NCI-H1930 (cell line): ENCODE measurements around the gene FERMT2.
A peak's percentile ranks its signal among the peaks of the same experiment; 100 is the strongest.

Experiments
- DNase-seq, 2 experiments: peaks; one replicate each; lab custom pipeline; 2025; lab: John Stamatoyannopoulos, UW

Gene FERMT2, protein sequence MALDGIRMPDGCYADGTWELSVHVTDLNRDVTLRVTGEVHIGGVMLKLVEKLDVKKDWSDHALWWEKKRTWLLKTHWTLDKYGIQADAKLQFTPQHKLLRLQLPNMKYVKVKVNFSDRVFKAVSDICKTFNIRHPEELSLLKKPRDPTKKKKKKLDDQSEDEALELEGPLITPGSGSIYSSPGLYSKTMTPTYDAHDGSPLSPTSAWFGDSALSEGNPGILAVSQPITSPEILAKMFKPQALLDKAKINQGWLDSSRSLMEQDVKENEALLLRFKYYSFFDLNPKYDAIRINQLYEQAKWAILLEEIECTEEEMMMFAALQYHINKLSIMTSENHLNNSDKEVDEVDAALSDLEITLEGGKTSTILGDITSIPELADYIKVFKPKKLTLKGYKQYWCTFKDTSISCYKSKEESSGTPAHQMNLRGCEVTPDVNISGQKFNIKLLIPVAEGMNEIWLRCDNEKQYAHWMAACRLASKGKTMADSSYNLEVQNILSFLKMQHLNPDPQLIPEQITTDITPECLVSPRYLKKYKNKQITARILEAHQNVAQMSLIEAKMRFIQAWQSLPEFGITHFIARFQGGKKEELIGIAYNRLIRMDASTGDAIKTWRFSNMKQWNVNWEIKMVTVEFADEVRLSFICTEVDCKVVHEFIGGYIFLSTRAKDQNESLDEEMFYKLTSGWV

GRCh38 chr14:52950898-52951680 is at the start of gene FERMT2:
TSS of gene FERMT2 (minus strand) at chr14:52951050. CDS start at chr14:52950568, 482 bp downstream.
- DNase-seq, result peak; percentile 84 to 92

GRCh38 chr14:52998376-52999015 is 47.6 kb upstream of the FERMT2 start:
- DNase-seq, result no peak

GRCh38 chr14:52996493-52996892 is 45.6 kb upstream of the FERMT2 start:
- no peak for DNase-seq

- no peak for DNase-seq
Measured at GRCh38 chr14:52995998-52996397, 45.1 kb upstream of the FERMT2 start.

GRCh38 chr14:52992236-52992870 is 41.5 kb upstream of the FERMT2 start:
- DNase-seq, result no peak

DNA sequence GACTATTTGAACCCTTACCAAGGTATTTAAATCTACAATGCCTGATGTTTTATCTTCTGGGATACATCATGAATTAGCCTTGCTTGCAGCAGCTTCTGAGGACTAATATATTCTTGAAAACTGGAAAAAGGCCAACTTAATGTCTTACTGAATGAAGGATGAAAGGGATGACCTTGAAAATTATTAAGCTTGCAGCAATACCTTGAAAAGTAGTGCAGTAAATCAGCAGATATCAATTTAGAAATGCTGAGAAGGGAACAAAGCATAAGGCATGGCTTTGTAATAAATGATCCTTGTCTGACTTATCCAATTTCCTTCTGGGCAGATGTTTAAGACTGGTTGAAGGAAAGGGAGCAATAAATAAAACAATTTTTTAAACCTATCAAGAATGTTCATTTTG is 37.3 kb upstream of the FERMT2 start:
- no peak for DNase-seq

DNA sequence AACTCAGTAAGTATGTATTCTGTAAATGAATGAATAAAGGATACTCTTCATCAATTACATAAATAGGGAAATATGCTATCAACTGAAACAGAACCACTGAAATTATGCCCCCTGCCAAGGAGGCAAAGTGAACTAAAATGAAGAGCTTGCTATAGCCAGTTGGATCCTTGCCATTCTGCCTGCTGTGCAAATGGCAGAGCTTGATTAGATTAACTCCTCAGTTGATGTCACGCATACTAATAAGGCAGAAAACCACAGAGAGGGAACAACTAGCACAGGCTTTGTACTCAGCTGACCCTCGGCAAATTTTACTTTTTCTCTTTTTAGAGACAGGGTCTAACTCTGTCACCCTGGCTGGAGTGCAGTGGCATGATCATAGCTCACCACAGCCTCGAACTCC is 36.7 kb upstream of the FERMT2 start:
- no peak for DNase-seq

DNA sequence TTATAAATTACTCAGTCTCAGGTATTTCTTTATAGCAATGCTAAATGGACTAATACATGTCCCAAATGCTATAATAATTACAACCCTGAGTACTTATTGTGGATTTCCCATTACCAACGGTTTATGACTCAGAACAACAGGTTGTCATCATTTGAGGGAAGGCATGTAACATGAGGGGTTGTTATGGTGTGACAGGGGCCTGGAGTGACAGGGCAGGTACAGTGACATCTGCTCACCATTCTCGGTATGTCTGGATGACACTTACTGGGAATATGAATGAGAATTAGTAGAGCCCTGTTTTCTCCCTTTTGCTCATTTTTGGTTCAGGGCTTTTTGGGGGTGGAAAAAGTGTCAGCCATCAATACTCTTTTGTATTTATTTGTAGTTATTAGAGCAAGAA is 36.2 kb upstream of the FERMT2 start:
- no peak for DNase-seq

GRCh38 chr14:52977798-52978197 is 26.9 kb upstream of the FERMT2 start:
- DNase-seq, result no peak

DNA sequence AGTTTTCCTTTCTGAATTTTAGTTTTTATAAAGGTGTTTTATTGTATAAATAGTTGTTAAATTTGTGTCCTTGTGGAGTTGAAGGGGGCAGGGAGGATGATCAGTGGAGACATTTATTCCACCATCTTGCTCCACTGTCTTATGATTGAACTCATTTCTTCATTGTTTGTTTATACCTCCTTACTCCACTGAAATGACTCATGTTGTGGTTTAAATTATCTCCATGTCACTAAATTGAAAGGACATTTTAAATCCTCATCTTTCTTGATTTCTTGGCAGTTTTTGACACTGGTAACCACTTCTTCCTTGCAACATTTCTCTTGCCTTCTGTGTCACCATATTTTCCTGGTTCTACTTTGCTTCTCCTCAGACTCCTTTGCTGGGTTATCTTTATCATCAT is 23.6 kb upstream of the FERMT2 start:
- no peak for DNase-seq

DNA sequence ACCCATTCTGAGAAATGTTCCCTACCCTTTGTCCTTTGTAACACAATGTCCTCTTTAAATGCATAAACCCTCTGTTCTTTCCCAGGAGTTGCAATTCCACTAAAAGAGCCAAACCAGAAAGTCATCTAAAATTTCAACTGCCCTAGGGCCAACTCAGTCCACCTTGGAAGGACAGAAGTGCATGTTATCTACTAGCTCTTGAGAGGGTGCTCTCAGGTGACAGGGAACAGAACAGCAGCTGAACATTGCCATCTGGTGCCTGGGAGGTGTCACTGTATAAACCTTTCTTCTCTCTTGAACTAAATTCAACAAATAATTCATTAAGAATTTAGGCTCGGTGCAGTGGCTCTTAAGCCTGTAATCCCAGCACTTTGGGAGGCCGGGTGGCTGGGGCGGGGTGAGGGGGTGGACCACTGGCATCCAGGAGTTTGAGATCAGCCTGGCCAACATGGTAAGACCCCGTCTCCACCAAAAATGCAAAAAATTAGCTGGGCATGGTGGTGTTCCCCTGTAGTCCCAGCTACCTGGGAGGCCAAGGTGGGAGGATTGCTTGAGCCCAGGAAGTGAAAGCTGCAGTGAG is 10.3 kb upstream of the FERMT2 start:
- DNase-seq, result peak in 1 of 2 experiments; percentile 45

DNA sequence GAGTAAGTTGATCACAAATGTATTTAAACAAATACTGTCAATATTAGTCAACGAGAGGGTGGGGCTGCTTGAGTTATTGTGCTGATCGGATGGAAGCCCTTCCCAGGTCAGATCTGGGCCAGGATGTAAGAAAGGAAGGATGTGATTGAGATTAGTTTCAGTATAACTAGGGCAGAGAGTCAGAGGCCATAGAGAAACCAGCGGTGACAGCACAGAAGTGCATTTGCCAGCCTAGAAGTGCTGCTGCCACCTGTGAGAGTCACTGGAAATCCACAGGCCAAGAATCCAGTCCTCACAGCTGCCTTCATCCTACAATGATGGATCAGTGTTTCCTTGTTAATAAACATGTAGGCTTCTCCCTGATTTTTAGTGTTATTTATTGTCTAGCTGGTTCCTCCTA is 9.8 kb upstream of the FERMT2 start:
- no peak for DNase-seq

- no peak for DNase-seq
Measured at GRCh38 chr14:52954346-52955214, 3.7 kb upstream of the FERMT2 start.

DNA sequence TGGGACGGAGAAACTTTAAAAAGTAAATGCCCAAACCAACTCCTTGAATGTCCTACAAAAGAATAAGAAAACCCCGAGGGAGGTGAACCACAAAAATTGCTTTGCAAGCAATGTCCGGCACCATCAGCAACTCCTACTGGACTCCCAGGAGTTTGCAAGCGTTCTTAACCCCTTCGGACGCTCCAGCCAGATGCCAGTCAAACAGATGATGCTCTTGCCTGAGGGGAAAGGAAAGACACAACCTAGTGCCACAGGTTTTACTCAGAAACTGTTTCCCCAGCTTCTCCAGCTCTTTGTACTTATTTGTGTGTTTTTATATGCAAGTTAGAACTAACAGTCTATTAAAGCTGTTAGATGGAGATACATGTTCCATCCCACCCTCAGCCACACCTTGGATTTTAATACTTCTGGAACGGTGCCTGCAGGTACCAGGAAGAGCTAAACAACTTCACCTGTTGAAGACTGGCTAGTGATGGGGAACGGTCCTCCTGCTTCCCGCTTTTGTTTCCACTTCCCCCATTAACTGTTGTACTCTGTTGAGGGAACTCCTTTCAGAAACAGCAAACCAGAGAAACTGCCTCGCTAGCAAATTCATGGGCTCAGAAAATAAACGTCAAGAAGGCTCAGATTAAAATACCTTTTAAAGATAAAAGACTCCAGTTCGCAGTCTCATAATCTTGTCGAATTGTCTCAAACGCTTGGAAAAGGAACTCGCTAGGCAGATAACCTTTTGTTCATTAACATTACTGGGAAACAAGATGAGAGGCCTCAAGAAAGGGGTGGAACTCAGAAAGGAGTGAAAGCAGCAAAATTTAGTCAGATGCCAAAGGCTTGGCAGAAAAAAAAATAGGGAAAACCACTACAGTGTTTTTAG is 1.1 kb upstream of the FERMT2 start:
- peak; percentile 11 to 27 for DNase-seq

GRCh38 chr14:52950410-52950897 is 396 bp downstream of the FERMT2 start:
- peak; percentile 44 to 57 for DNase-seq

DNA sequence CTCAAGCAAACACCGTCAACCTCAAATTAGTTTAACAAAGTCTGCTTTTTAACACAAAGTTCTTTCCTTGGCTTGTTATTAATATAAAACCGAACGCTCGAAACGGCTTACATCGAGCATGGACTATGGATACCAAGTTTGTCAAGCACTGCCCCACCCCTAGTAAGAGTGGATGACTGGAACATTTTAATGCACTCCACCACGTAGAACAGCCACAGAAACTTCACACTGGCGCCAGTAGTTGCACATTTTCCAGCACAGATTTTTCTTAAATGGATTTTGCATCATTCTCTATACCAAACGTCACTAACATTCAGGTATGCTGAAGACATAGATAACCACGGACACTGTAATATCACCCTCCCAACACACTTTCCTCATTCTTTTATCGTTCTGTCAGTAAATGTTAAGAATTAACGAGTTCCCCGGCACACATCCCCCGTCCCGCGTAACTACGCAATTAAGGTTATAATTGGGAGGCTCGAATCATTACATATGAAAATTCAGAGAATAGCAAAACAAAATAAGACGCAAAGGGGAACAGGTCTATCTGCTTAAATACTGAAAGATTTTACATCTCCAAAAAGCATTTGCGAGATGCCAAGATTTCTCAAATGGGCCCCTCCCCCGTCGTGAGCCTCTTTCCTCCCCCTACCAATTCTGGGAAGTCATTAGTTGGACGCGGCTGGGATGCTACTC is 990 bp downstream of the FERMT2 start:
- DNase-seq, result no peak

GRCh38 chr14:52949249-52949648 is 1.6 kb downstream of the FERMT2 start:
- no peak for DNase-seq

- no peak for DNase-seq
Measured at GRCh38 chr14:52948836-52949235, 2.0 kb downstream of the FERMT2 start.
